HG02798 (cell line): ENCODE results near the gene AKR1A1.
A peak's percentile ranks its signal among the peaks of the same experiment; 100 is the strongest.
"Not testable (repeated sequence)": the region's sequence is repeated elsewhere in the genome, so short reads cannot be mapped to it uniquely, and the experiment has no call there.

ENCODE experiments used
- ATAC-seq: cut with Tn5 transposase; IDR thresholded peaks from one replicate; pipeline ENCODE4 v1.9.1; 2021; ENCODE audit warnings: mild to moderate bottlenecking; ENCODE audit not compliant: unreplicated experiment, poor library complexity

The AKR1A1 gene

DNA sequence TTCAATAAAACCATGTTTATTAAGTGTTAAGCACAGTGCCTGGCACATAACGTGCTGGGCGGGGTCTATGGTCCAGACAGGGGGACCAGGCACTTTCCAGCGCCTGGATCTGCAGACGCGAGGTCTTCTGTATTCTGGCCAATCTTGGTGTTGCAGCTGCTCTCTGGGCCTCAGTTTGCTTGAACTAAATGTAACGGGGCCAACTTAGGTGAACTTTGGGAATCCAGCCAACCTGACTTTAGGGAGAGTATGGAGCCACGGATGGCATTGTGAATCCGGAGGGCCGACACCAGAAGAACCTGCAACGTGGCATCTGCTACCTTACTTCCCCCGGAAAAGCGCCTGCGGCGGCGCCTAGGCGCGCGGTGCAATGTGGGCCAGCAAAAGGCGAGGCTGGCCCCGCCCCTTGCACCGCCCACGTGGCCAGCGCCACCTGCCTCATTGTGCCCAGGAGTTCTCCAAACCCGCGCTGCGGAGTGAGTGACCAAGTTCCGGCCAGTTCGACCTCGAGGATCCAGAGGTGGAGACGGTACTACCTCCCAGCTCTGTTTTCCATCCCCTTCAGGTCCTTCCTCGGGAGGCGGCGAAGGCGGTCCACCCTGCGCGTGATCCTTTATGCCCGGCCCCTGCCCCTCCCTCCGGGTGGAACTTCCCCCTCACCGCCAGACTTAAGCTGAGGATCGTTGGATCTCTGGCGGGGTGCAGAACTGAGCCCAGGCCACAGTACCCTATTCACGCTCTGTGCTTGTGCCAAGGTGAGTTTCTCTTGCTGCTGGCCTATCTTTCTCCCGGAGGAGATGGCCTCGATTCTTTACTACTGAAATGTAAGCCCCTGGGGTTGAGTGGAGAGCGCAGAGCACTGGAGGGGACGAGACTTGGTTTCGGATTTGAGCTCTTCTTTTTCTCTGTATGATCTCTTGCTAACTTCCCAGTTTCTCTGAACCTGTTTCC is at the start of gene AKR1A1:
Gene AKR1A1 (plus strand): TSS at position 426 of the 951 bp plus-strand sequence. CDS start 10,969 bp downstream, outside the sequence.
- ATAC-seq = peak; percentile 93

DNA sequence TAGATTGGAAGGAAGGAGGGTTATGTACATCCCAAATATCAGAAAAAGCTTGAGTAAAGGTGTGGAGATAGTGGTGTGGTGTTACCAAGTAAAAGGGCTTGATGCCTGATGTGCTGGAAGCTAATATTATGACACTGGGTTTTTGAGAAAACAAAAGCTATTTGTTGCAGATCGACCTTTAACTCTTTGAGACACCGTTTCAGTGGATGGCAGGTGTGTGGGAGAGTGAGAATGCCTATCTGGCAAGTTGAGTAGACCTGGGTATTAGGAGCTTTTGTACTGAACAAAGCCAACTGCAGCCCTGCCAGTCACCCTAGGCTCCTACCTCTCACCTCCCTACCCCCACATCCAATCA is 49.1 kb upstream of the AKR1A1 start:
- no peak for ATAC-seq

DNA sequence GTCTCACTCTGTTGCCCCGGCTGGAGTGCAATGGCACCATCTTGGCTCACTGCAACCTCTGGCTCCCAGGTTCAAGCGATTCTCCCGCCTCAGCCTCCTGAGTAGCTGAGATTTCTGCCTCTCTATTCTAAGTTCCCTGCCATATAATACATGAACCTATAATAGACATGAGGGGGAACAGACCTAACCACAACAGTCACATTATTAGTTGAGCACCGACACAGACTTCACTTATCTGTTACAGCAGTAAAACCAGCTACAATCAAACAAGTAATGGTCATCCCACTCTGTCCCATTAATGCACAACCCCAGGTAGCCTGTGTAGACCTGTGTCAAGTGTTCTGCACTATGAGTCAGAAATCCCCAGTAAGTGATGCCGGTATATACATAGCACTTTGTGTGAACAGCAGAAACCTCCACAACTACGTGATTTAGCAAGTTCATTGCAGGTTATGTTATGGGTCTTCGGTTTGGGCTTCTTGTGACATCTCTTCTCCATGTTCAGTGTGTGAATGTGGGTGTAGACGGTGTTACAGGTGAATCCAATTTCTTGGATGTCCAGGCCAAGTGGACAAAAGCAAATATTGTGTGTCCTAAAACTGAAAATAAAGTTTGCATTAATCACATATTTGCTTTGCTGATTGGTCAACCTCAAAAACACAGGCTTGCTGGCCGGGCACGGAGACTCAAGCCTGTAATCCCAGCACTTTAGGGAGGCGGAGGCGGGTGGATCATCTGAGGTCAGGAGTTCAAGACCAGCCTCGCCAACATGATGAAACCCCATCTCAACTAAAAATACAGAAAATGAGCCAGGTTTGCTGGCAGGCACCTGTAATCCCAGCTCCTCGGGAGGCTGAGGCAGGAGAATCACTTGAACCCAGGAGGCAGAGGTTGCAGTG is 46.9 kb upstream of the AKR1A1 start:
- no peak for ATAC-seq

DNA sequence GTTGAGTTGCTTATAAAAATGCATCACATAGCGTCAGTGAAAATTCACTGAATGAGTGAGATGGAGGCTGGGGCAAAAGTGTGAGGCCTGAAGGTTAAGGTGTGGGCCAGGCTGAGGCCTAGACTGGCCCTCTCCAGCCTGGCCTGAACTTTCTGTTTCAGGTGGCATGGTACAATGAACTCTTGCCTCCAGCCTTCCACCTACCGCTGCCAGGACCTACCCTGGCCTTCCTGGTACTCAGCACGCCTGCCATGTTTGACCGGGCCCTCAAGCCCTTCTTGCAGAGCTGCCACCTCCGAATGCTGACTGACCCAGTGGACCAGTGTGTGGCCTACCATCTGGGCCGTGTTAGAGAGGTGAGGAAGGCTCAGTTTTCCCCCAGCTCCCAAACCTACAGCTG is 43.4 kb upstream of the AKR1A1 start:
- ATAC-seq = no peak

DNA sequence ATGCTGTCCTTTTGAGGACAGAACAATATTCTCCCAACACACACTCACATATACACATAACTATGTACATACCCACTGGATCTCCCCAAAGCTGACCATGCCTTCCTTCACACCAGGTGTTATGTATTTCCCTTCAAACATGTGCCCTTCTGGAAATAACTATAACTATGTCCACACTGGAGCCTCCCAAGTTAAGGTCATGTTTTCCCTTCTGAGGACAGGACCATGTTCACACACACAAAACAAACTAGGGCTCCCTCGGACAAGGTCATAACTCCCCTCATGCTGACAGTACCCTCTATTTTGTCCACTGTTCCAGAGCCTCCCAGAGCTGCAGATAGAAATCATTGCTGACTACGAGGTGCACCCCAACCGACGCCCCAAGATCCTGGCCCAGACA is 42.7 kb upstream of the AKR1A1 start:
- no peak for ATAC-seq

DNA sequence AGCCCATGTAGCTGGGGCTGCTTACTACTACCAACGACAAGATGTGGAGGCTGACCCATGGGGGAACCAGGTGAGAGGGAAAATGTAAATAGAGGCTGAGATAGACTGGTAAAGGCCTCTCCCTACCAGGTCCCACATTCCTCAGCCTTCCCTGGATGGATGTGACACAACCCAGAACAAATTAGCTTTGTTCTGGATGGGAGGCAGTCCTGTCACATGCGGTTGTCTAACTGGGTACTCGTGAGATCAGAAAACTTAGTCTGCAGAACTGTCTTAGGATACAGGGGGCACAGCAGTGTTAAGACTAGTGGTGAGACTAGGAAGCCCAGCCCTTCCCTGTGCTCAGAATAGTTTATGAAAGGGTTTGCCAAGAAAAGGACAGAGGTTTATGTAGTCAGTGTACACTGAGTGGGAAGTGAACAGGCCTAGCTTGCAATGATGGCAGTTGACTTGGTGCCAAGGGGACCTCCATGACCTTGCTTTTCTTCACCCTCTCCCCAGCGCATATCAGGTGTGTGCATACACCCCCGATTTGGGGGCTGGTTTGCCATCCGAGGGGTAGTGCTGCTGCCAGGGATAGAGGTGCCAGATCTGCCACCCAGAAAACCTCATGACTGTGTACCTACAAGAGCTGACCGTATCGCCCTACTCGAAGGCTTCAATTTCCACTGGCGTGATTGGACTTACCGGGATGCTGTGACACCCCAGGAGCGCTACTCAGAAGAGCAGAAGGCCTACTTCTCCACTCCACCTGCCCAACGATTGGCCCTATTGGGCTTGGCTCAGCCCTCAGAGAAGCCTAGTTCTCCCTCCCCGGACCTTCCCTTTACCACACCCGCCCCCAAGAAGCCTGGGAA is 42.1 kb upstream of the AKR1A1 start:
- no peak for ATAC-seq

DNA sequence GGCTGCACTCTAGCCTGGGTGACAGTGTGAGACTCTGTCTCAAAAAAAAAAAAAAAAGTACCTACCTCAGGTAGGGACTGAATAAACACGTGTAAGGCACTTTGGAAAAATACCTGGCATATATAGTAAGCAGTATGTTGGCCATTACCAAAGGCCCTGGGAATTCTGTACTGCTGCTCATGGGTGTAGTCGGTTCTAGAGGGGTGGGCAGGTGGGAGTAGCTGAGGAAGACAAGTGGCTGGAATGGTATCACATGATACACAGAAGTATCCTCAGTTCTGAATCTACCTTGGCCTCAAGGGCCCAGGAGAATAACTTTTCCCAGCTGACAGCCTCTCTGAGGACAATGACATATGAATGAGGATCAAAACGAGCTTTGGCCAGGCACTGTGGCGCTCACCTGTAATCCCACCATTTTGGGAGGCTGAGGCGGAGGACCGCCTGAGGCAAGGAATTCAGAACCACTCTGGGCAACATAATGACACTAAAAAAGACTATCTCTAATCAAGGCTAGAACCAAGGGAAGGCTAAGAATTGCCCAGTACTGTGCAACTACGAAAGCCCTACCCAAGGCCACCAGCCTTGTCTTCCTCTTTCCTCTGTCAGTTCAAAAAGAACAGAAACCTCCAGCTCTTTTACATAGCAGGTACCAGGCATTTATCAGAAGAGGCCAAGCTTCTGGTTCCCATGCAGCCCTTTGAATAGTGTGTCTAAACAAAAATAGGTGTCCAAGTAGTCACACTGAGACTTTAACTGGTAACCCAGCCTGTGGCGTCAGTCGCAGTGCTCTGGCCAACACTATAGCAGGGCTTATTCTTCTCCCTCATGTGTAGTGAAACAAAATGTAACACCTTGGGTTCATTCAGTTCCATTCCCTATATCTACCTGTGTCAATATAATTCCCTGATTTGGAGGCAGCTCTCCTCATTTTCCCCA is 40.3 kb upstream of the AKR1A1 start:
- ATAC-seq = no peak

DNA sequence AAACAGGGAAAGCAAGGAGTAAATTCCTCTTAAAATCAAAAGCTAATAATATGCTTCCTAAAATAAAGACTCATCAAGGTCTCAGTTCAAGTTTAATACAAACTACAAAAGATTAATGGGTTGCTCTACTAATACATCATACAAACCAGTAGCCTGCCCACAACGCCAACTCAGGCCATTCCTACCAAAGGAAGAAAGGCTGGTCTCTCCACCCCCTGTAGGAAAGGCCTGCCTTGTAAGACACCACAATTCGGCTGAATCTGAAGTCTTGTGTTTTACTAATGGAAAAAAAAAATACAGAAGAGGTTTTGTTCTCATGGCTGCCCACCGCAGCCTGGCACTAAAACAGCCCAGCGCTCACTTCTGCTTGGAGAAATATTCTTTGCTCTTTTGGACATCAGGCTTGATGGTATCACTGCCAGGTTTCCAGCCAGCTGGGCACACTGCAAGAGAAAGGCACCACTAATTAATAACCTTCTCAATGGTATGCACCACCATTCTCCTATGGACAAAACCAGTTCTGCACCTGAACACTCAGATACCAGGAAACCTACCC is 39.6 kb upstream of the AKR1A1 start:
- ATAC-seq = no peak

DNA sequence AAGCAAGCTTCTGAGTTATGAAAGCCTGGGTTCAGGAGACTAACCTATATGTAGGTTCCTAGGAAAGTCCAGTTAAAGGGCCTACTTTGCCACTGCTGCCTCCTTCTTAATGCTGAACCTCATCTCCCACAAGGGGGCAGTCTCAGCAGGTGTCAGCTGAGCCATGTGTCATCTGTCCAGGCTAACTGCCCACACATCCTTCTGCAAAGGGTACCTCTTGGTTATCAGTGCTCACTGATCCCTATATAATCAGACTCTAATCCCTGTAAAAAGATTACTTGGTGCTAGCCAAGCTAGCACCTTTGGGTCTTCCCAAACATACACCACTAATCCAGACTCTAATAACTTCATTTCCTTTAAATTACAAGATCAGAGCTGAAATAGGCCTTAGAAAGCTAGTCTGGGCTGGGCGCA is 38.0 kb upstream of the AKR1A1 start:
- ATAC-seq = peak; percentile 50

DNA sequence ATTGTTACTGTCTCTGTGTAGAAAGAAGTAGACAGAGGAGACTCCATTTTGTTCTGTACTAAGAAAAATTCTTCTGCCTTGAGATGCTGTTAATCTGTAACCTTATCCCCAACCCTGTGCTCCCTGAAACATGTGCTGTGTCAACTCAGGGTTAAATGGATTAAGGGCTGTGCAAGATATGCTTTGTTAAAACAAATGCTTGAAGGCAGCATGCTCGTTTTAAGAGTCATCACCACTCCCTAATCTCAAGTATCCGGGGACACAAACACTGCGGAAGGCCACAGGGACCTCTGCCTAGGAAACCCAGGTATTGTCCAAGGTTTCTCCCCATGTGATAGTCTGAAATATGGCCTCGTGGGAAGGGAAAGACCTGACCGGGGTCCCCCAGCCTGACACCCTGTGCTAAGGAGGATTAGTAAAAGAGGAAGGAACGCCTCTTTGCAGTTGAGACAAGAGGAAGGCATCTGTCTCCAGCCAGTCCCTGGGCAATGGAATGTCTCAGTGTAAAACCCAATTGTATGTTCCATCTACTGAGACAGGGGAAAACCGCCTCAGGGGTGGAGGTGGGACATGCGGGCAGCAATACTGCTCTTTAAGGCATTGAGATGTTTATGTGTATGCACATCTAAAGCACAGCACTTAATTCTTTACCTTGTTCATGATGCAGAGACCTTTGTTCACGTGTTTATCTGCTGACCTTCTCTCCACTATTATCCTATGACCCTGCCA is 36.9 kb upstream of the AKR1A1 start:
- ATAC-seq = not testable (repeated sequence)

DNA sequence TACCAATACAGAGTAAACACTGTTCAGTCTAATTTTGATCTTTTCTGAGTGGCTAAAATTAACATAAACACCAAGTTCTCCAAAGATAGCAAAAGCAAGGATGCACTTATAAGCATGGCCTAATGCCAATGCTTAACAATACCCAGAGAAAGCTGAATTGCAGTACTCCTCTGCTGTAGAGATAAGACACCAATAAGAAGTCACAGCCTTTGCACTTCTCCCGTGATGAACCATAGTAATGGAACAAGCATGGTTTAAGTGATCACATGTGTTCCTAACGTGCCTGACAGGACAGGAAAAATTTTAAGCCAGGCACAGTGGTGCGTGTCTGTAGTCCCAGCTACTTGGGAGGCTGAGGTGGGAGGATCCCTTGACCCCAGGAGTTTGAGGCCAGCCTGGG is 34.6 kb upstream of the AKR1A1 start:
- ATAC-seq = no peak

DNA sequence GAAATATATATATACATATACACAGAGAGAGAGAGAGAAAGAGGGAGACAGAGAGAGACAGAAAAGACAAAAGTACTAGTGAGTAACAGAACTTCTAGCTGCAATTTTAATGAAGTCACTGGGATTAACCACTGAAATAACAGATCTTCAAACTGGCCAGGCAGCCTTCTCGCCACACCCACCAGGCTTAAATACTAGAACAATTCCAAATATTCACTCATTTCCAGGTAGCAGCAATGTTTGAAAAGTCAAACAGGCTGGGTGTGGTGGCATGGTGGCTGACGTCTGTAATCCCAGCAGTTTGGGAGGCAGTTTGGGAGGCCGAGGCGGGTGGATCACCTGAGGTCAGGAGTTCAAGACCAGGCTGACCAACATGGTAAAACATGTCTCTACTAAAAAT is 34.2 kb upstream of the AKR1A1 start:
- ATAC-seq = no peak

DNA sequence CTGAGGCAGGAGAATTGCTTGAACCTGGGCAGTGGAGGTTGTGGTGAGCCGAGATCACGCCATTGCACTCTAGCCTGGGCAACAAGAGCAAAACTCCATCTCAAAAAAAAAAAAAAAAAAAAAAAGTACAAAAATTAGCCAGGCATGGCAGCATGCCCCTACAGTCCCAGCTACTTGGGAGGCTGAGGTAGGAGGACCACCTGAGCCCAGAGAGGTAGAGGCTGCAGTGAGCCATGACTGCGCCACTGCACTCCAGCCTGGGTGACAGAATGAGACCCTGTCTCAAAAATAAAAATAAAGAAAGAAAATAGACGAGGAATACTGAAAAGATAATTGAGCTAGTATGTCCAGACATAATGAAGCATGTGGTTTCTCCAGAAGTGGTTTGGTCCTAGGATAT is 32.3 kb upstream of the AKR1A1 start:
- not testable (repeated sequence) for ATAC-seq

DNA sequence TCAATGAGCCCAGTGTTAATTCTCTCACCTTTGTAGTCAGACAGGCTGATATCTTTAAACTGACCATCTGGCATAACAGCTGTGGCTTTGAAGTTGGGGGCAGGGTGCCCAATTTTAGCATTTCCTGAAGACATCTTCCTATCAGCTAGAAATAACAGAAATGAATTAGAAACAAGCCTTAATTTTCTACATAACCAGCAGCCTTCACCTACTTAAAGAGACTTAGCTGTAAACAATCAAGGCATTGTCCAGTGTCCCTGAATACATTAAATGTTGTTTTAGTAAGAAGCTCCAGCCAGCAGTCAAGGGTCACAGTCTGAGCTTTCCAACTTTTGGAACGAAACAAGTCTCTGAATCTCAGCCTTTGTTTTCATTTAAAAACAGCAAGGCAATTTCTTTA is 31.7 kb upstream of the AKR1A1 start:
- ATAC-seq = no peak

DNA sequence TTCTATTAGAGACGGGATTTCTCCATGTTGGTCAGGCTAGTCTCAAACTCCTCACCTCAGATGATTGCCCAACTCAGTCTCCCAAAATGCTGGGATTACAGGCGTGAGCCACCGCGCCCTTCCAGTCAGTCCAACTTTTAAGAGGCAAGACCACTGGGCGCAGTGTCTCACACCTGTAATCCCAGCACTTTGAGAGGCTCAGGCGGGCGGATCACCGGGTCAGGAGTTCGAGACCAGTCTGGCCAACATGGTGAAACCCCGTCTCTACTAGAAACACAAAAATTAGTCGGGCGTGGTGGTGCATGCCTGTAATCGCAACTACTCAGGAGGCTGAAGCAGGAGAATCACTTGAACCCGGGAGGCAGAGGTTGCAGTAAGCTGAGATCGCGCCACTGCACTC is 30.9 kb upstream of the AKR1A1 start:
- not testable (repeated sequence) for ATAC-seq

DNA sequence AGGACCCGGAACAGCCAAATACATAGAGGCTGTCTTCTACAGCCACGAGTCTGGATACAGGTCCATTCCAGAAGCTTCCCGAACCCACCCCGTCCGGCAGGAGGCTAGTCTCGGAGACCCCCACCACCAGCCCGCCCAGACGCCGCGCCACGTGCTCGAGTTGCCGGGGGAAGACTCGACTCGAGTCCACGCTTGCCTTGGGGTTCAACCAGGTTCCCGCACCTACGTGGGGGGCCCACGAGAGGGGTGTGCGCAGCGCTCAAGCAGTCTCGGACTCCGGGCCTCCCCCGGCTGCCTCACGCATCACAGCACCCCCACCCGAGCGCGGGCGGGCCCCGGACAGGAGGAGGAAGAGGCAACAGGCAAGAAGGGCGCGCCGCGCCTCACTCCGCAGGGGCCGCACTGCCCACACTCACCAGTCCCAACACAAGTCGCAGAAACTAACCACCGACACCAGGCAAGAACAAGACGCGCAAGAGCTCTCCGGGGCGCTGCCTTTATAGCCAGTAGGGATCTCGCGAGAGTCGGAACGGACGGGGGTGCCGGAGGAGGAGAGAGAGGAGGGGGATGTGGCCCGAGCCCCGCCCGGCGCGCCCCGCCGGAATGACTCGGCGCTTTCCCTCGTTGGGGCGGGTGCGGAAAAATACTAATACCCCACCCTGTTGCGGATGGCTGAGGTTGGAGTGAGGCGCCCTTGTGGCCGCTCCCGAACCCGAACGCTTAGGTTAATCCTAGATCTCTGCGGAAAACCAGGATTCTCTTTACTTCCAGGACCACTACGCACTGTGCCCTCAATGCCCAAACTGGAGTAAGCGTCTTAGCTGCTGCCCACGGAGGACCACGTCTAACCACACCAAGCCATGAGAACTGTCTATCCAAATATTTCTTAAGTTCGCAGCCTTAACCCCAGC is 29.0 kb upstream of the AKR1A1 start, which contains the start of gene PRDX1:
Gene PRDX1 (minus strand): TSS at position 472 of the 911 bp plus-strand sequence. CDS start 2,841 bp downstream, outside the sequence.
- ATAC-seq = peak; percentile 85
